Urinary bladder (tissue), 4 donors: ENCODE results near the gene ERC2. TPM values are rescaled to one million over a fixed set of nuclear protein-coding genes. Genes with fewer than 3 reads are reported as not detected.

Experiments
- DNase-seq: peaks from one replicate; pipeline ENCODE4 v3.0.0-alpha.2; 2015; ENCODE audit errors: extremely low spot score
- H3K27ac ChIP-seq: one replicate; pipeline ENCODE4 v1.5.1; 2013; ENCODE audit warnings: low read depth, mild to moderate bottlenecking, moderate library complexity
- H3K36me3 ChIP-seq: one replicate; pipeline ENCODE4 v1.6.1; 2013; ENCODE audit warnings: mild to moderate bottlenecking, moderate library complexity; ENCODE audit not compliant: insufficient read depth
- H3K4me1 ChIP-seq: one replicate; pipeline ENCODE4 v1.6.1; 2013; ENCODE audit warnings: mild to moderate bottlenecking, moderate library complexity; ENCODE audit not compliant: insufficient read depth
- H3K4me3 ChIP-seq: one replicate; pipeline ENCODE4 v1.5.1; 2013; ENCODE audit warnings: low read depth, low read length
- WGBS: extraction: QIAGEN DNeasy Blood & Tissue Kit; methylation state at CpG from one replicate; pipeline ENCODE4 v1.1.7; 2013; 5-methylcytosine and 5-hydroxymethylcytosine counted together
- polyA plus RNA-seq: library from polyadenylated mRNA; stranded (reverse); fragments of 200-250 nt; gene quantifications from one replicate; pipeline ENCODE4 v1.2.3, GENCODE V29; 2013
- total RNA-seq: library from RNA; depleted of rRNA; stranded (reverse); fragments of >200 nt; gene quantifications from one replicate; pipeline ENCODE4 v1.2.3, GENCODE V29; 2014
- donor health status: healthy with polysubstance abuse.
- donor health status: healthy.

Gene ERC2
- total and polyA plus RNA-seq, 2 donors, result 0.49 to 3.0 TPM

DNA sequence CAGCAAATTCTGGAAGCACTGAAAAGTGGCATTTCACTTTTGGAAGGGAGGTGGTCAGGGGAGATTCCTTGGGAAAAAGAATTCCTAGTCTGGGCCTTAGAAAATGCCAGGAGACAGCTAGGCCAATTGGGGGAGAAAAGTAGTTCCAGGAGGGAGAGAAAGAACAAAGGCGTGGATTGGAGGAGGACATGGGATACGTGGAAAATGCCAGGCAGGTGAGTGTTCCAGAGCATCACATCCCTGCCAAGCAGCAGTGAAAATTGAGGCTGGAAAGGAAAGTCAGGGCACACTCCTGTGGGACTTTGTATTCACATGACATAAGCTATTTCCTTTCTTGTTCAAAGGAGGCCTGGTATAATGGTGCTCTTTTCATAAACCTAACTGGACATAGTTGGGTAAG, 846.6 kb downstream of the ERC2 start:
- Histone ChIP-seq H3K4me1 (no peaks in the 10 kb centered on the region), H3K27ac (no peak overlapping the region), H3K4me3 (no peak overlapping the region), H3K36me3 (no peaks in the 10 kb centered on the region)
- no peak for DNase-seq
- WGBS, result over 99% methylated on average over 2 of the region's 2 CpGs

DNA sequence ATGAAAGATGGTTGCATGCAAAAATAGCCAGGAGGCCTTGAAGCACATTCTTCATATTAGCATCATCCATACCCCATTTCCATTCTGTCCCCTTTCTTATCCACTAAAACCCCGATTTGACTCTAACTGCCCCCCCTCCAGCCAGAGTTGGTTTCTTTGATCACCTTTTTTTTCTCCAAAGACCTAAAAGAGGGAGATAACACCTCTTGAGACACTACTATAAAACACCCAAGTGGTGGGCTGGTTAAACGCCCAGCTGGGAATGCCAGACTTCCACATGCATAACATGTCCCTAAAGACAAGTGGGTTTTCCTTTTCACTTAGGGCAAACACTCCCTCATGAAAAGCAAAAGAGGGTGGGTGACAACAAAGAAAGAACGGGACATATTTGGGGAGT, 847.2 kb downstream of the ERC2 start:
- no peak overlapping the region for H3K27ac ChIP-seq
- WGBS, result 75% methylated on average over 3 of the region's 3 CpGs
- no peak overlapping the region for H3K4me3 ChIP-seq
- no peaks in the 10 kb centered on the region for H3K4me1 ChIP-seq
- DNase-seq, result no peak
- no peaks in the 10 kb centered on the region for H3K36me3 ChIP-seq

DNA sequence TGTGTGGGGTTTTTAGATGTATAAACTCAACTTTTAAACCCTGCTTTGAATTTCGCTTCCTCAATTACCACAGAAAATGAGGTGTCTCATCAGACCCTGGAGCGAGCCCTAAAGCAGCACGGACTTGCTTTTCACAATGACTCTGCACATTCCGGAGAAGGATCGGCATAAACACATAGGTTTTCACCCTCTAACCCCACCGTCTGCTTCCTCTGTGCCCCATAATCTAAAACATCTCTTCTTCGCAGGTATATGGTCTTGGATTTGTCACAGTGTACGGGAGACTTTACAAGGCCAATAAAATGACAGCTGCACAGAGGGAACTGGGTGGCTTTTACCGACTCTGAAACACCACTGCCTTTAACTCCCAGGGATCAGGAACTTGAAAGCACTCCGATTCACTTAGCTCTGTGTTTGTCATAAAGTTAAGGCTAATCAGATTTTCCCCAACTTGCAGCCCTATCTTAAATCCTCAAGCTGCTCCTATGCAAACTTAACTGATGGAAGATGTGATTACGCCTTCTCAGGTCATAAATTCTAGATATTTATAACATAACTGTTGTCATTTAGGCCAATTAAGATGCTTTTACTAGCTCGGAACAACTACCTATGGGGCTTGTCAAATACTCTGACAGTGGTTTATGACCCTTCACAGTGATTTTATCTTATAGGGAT, 847.8 kb downstream of the ERC2 start:
- peak; percentile 48 for DNase-seq
- Histone ChIP-seq H3K4me3 (no peak overlapping the region), H3K4me1 (no peaks in the 10 kb centered on the region), H3K27ac (no peak overlapping the region), H3K36me3 (no peaks in the 10 kb centered on the region)
- 43% methylated on average over 12 of the region's 12 CpGs for WGBS

DNA sequence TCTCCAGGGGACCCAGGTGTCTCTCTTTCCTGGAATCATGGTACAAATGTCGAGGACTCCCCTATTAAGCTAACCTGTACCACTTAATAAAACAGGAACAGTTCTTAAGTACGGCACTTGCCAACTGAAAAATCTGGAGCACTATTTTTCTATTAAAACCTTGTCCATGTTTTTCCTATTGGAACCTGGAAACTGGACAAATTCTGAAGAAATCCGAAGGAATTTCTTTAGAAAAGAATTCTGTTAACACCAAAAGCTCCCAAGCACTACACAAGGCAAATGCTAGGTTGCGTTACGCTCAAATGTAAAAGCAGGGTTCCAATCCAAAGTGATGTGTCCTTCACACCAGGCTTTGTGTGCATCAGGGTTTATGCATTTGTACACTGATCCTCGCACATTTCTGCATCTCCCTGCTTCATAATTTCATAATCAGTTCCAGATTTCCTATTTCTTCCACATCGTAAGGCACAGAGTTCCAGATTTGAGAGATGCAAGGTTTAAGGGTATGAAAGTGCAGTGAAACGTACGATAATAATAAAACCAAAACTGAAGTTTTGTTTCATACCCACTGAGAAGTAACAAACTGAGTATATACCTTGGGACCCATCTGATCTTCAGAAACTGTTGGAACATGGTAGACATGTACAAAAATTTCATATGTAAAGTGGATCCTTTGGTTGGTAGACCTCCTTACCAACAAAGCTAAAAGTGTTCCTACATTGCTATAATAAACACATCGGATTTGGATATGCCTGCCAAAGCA, 849.0 kb downstream of the ERC2 start:
- DNase-seq, result no peak
- no peak overlapping the region for H3K27ac ChIP-seq
- no peaks in the 10 kb centered on the region for H3K36me3 ChIP-seq
- WGBS, result 89% methylated on average over 10 of the region's 10 CpGs
- H3K4me1 ChIP-seq, result no peaks in the 10 kb centered on the region
- H3K4me3 ChIP-seq, result no peak overlapping the region

DNA sequence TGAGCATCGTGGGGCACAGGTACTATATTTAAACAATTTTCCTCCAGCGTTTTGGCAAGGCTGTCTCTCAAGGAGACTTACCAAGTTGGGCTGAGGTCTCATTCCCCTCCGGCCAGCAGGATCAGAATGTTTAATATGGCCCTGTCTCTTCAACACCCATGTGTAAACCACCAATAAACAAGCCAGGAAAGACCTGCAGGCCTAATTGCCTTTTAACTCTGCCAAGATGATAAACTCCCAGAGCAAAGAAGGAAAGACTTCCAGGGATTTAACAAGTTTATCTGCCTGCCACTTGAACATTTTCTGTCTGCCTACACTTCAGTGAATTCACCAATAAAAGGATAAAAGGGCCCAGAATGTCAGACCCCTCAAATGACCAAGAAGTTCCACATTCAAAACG, 850.9 kb downstream of the ERC2 start:
- WGBS, result 42% methylated on average over 4 of the region's 4 CpGs
- H3K36me3 ChIP-seq, result no peaks in the 10 kb centered on the region
- no peak overlapping the region for H3K27ac ChIP-seq
- DNase-seq, result no peak
- no peaks in the 10 kb centered on the region for H3K4me1 ChIP-seq
- H3K4me3 ChIP-seq, result no peak overlapping the region

DNA sequence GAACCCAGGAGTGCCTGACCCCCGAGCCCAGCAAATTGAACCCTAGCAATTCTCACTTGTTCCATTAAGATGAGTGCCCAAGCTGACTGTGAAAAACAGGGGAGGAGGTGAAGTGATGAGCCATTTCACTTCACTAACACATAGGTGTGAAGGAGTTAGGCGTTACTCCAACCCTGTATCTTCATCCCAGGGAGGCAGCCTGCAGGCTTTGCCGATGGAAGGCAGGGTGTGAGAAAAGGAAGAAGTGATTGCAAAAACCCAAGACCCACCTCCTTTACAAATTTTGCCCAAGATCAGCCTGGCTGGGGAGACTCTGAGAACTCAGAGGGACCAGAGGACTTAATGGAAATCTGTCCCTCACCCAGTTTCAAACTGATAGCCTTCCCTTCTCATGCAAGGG, 851.5 kb downstream of the ERC2 start:
- Histone ChIP-seq H3K4me1 (no peaks in the 10 kb centered on the region), H3K36me3 (no peaks in the 10 kb centered on the region), H3K4me3 (no peak overlapping the region), H3K27ac (no peak overlapping the region)
- no peak for DNase-seq
- WGBS, result 86% methylated on average over 3 of the region's 3 CpGs

DNA sequence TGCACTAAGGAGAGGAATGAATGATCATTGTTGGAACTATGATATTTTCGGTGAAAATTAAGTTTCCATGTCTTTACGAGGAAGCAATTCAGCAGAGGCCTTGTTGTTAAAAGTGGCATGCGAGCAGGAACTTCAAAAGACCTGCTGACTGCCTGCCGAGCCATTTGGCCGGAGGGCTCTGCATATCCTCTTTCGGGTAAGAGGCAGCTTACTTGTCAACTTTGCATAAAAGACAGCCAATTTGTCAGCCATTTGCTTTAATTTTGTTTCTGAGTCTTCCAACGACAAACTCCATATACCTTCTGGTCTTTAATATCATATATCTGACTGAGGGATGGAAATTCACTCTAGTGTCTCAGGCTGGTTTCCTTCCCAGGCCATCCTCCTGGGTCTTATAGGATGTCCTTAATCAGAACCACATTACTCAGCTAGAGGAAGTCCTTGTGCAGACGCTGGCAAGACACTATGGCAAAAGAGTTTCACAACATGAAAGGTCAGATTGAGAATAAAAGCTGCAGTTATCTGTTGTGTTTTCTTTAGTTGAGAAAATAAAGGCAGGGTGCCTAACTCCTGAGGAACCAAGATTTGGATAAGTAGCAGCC, 852.5 kb downstream of the ERC2 start:
- no peak for DNase-seq
- 79% methylated on average over 8 of the region's 8 CpGs for WGBS

DNA sequence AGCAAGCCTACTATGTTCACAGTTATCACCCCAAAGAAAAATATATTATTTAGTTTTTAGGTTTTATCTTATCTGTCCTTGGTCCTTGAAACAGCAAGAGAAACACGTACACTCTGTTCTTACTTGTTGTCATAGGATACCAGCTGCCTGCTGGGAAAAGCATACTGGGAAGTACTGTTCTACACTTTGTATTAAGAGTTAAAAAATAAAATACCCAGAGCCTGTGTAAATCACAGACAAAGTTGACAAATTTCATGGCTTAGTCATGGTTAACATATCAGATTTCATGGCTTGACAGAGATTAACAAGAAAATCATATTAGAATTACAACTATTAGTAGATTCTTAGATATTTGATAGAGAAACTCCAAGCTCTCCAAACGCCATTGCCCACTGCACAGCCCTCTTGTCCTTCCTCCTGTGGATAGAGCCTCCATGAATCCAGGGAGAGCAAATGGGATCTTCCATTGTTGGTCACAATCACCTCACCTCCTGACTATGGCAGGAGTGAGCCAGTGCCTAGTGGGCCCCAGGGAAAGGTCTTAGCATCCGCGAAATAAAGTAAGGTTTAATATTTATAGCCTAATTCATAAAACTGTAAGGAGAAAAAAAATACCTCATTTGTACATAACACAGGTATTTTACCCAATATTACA, 853.1 kb downstream of the ERC2 start:
- no peak overlapping the region for H3K4me3 ChIP-seq
- no peaks in the 10 kb centered on the region for H3K4me1 ChIP-seq
- no peak overlapping the region for H3K27ac ChIP-seq
- WGBS, result 81% methylated on average over 4 of the region's 4 CpGs
- no peaks in the 10 kb centered on the region for H3K36me3 ChIP-seq
- DNase-seq, result no peak

More for the DNA sequence above, 852.5 kb downstream of the ERC2 start:
- no peak overlapping the region for H3K4me3 ChIP-seq
- no peak overlapping the region for H3K27ac ChIP-seq
- no peaks in the 10 kb centered on the region for H3K36me3 ChIP-seq
- no peaks in the 10 kb centered on the region for H3K4me1 ChIP-seq

DNA sequence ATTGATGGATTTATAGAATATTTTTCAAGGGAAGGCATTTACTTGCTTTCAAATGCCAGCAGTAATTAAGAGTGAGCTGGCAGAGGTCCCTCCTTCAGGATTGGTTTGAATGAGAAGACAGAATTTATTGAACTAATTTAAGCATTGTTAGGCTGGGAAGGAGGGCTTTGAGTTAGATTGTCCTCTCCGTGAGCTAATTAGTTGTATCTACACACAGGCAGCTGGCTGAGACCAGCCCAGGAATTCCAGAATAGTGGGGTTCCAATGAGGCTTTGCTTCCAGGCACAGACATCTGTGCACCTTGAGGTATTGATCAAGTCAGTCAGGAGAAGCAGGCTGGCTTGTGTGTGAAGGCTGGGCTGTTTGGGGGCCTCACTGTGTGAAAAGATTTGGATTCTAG, 857.1 kb downstream of the ERC2 start:
- Histone ChIP-seq H3K4me1 (no peaks in the 10 kb centered on the region), H3K4me3 (no peak overlapping the region)
- WGBS, result 79% methylated on average over 1 of the region's 1 CpG

DNA sequence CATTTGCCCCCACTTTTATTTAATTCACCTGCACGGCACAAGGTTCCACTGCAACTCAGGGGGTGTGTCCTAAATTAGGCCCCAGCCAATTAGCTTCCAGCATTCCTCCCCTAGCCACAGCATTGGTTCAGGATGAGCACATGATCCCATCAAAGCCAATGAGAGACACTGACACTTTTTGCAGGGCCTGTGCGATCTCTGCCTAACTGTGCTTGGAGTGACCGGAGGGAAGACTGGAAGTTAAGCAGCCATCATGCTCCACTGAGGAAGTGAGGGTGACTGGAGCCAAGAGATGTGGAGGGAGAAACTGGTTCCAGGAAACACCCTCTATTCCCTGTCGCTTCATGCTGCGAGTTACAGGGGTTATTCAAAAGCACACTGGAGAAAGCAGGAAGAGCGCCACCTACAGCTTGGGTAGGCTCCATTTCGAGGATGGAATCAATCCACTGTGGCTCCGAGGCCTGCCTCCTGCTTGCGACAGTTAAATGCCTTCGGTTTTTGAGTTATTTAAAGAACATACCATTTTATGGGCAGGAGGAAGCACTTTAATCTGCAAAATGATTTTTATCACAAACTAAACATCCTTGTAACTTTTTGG, 858.9 kb downstream of the ERC2 start:
- Histone ChIP-seq H3K27ac (no peak overlapping the region), H3K4me3 (no peak overlapping the region), H3K4me1 (no peaks in the 10 kb centered on the region), H3K36me3 (no peaks in the 10 kb centered on the region)
- WGBS, result 74% methylated on average over 10 of the region's 10 CpGs
- DNase-seq, result no peak

More for the DNA sequence above, 857.1 kb downstream of the ERC2 start:
- no peak overlapping the region for H3K27ac ChIP-seq
- DNase-seq, result no peak
- no peaks in the 10 kb centered on the region for H3K36me3 ChIP-seq

DNA sequence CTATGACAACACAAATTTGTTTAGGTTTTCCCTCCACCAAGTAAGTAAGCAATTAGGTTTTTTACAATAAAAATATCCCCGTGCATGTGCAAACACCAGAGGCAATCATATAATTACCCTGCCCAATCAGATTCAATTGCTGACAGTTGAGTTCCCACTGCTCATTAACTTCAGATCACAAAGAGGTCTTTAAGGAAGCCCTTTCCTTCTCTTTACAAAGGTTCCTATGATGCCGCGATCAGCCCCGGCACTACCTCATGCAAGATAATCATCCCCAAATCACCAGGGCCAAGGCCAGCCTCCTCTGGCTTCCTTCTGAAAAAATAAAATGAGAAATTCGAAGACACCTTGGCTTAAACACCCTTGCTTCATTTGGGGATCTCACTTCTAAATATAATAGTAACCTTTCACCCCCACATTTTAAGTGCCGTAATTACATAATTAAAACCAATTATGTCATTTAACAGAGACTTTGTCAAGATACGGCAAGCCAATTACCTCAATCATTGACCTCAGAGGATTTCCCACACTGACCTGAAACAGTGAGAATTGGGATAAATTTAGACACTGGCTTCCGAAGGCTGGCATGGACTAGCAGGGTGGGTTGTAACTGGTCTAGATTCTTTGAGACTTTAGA, 859.8 kb downstream of the ERC2 start:
- H3K36me3 ChIP-seq, result no peaks in the 10 kb centered on the region
- no peak overlapping the region for H3K27ac ChIP-seq
- whole genome bisulfite sequencing, result 85% methylated on average over 8 of the region's 8 CpGs
- no peak overlapping the region for H3K4me3 ChIP-seq
- no peaks in the 10 kb centered on the region for H3K4me1 ChIP-seq
- no peak for DNase-seq

DNA sequence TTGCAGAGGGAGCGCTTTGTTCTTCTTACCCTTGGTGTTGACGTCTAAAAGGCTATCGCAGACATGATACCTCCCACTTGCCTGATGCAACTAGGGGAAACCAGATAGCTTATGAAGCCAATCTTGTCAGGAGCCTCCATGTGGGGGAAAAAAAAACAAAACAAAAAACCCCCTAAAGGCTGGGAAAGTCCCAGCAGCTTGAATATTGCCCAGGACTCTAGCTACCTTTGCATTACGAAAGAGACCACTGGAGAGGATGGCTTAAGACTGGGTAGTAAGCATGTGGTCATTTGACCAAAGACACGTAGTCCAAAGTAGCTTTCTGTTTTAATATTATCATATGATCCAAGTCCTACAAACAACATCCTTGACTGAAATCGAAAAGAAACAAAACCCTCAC, 860.4 kb downstream of the ERC2 start:
- Histone ChIP-seq H3K36me3 (no peaks in the 10 kb centered on the region), H3K27ac (no peak overlapping the region), H3K4me3 (no peak overlapping the region), H3K4me1 (no peaks in the 10 kb centered on the region)
- 92% methylated on average over 6 of the region's 6 CpGs for WGBS
- no peak for DNase-seq

DNA sequence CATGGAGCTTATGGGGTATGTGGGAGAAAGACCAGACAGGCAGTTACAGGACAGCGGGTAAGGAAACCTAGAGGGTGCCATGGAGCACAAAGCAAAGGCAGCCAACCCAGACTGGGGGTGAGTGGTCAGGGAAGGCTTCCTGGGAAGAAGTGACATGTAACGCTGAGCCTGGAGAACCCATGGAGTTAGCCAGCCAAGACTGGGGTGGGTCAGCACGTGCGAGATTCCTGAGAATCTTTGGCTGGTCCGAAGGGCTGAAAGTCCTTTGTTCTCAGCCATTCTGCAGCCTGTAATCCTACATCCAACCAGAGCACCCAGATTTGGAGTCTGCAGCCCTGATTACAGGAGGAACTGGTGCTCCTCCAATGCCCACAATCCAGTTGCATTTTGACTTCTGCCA, 861.1 kb downstream of the ERC2 start:
- WGBS, result 85% methylated on average over 5 of the region's 5 CpGs
- DNase-seq, result no peak
- Histone ChIP-seq H3K27ac (no peak overlapping the region), H3K4me3 (no peak overlapping the region), H3K4me1 (no peaks in the 10 kb centered on the region), H3K36me3 (no peaks in the 10 kb centered on the region)
